Stimulated activated CD8-positive, alpha-beta memory T cell treated with anti-CD3 and anti-CD28 coated beads, Interleukin-4, amount 100 ng/mL, for 1 hour (primary cell): ENCODE measurements around the gene UBXN6.

Experiments
- DNase-seq, 2 donors: peaks; one replicate each; pipeline ENCODE4 v3.0.0-alpha.2; 2020; ENCODE audit warnings: low read depth in 2 of 2, low spot score in 1 of 2

The UBXN6 gene

GRCh38 chr19:4442819-4443146 lies 14.8 kb downstream of the UBXN6 start:
- no peak for DNase-seq

GRCh38 chr19:4441994-4442818 lies 15.4 kb downstream of the UBXN6 start:
- DNase-seq: no peak

GRCh38 chr19:4439243-4439642 lies 18.4 kb downstream of the UBXN6 start:
- DNase-seq: no peak

GRCh38 chr19:4437103-4437502 lies 20.5 kb downstream of the UBXN6 start:
- DNase-seq: no peak

- DNase-seq: no peak
Observed at GRCh38 chr19:4436231-4436630, 21.4 kb downstream of the UBXN6 start.

GRCh38 chr19:4434391-4434790 lies 23.2 kb downstream of the UBXN6 start:
- DNase-seq: no peak

GRCh38 chr19:4432918-4433506 lies 24.6 kb downstream of the UBXN6 start:
- DNase-seq: no peak

GRCh38 chr19:4431808-4432674 lies 25.6 kb downstream of the UBXN6 start:
- DNase-seq: no peak

- no peak for DNase-seq
Observed at GRCh38 chr19:4431296-4431695, 26.3 kb downstream of the UBXN6 start.

- DNase-seq: no peak
Observed at GRCh38 chr19:4430760-4431159, 26.8 kb downstream of the UBXN6 start.

GRCh38 chr19:4429771-4430171 lies 27.8 kb downstream of the UBXN6 start:
- DNase-seq: no peak

- DNase-seq: no peak
Observed at GRCh38 chr19:4429256-4429655, 28.3 kb downstream of the UBXN6 start.

GRCh38 chr19:4428326-4428975 lies 29.1 kb downstream of the UBXN6 start:
- no peak for DNase-seq

GRCh38 chr19:4425537-4425936 lies 32.1 kb downstream of the UBXN6 start:
- no peak for DNase-seq

- no peak for DNase-seq
Observed at GRCh38 chr19:4423416-4424126, 34.0 kb downstream of the UBXN6 start.

- no peak for DNase-seq
Observed at GRCh38 chr19:4416268-4416667, 41.3 kb downstream of the UBXN6 start.

GRCh38 chr19:4415352-4415751 lies 42.2 kb downstream of the UBXN6 start:
- DNase-seq: no peak

- DNase-seq: no peak
Observed at GRCh38 chr19:4414800-4415321, 42.7 kb downstream of the UBXN6 start.

GRCh38 chr19:4414144-4414799 lies 43.3 kb downstream of the UBXN6 start:
- no peak for DNase-seq

GRCh38 chr19:4413588-4413987 lies 44.0 kb downstream of the UBXN6 start:
- DNase-seq: no peak
